NK-92 treated with Interleukin-12 subunit alpha and Interleukin-12 subunit beta, amount 100 ng/mL, for 24 hours (cell line): ENCODE results near the gene KISS1R.
"Not testable (repeated sequence)": the region's sequence is repeated elsewhere in the genome, so short reads cannot be mapped to it uniquely, and the experiment has no call there.

Source experiments
- DNase-seq: peaks from one replicate; lab custom pipeline; 2025; lab: John Stamatoyannopoulos, UW

The KISS1R gene

GRCh38 chr19:953445-954271 is 36.5 kb downstream of the KISS1R start:
- no peak for DNase-seq

- DNase-seq: no peak
Observed at GRCh38 chr19:954272-954671, 37.1 kb downstream of the KISS1R start.

- no peak for DNase-seq
Observed at GRCh38 chr19:954672-955494, 37.8 kb downstream of the KISS1R start.

GRCh38 chr19:955803-956765 is 39.0 kb downstream of the KISS1R start:
- DNase-seq: no peak

GRCh38 chr19:956766-957440 is 39.8 kb downstream of the KISS1R start:
- DNase-seq: no peak

- DNase-seq: not testable (repeated sequence)
Observed at GRCh38 chr19:957578-957977, 40.4 kb downstream of the KISS1R start.

GRCh38 chr19:958967-959855 is 42.1 kb downstream of the KISS1R start:
- no peak for DNase-seq

GRCh38 chr19:960020-960419 is 42.9 kb downstream of the KISS1R start:
- no peak for DNase-seq

- no peak for DNase-seq
Observed at GRCh38 chr19:960601-960938, 43.4 kb downstream of the KISS1R start.

GRCh38 chr19:961866-962620 is 44.9 kb downstream of the KISS1R start:
- DNase-seq: no peak

- DNase-seq: no peak
Observed at GRCh38 chr19:962683-963400, 45.7 kb downstream of the KISS1R start.

GRCh38 chr19:963486-963951 is 46.4 kb downstream of the KISS1R start:
- no peak for DNase-seq

GRCh38 chr19:964116-964520 is 47.0 kb downstream of the KISS1R start:
- DNase-seq: no peak

- no peak for DNase-seq
Observed at GRCh38 chr19:964761-965694, 47.9 kb downstream of the KISS1R start.

GRCh38 chr19:966485-967088 is 49.5 kb downstream of the KISS1R start:
- DNase-seq: no peak
